C4-2B (cell line): Measurements from ENCODE around the gene YARS1.
A peak's percentile ranks its signal among the peaks of the same experiment; 100 is the strongest.

ENCODE experiments used
- H3K27ac ChIP-seq: fragments of 450-650 bp; 2 replicates; pipeline ENCODE4 v1.5.1; 2017
- ZFX ChIP-seq: fragments of 450-650 bp; IDR thresholded peaks from 2 replicates; pipeline ENCODE4 v1.6.1; 2017
- TF ChIP-seq, protein P1 (sequence below): fragments of 450-650 bp; conservative IDR thresholded peaks from 2 replicates; pipeline ENCODE4 v1.5.1; 2017; ENCODE audit warnings: mild to moderate bottlenecking

The YARS1 gene

DNA sequence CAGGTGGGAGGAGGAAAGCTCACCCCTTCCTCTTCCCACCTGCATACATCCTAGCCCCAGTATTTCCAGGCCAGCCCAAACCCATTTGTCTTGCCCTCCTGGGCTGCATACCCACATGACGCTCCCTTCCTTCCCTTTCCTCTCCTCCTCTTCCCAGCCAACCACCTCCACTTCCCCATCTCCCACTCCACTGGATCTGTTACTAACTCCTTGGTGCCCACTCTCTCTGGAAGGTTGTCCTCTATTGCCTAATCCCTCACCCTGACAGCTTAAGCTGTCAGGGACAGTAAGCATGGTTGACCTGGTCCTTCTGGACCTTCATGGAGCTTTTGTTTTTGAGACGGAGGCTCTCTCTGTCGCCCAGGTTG is 91.6 kb downstream of the YARS1 start:
- no peak for TF ChIP-seq ZFX
- TF ChIP-seq, protein P1, sequence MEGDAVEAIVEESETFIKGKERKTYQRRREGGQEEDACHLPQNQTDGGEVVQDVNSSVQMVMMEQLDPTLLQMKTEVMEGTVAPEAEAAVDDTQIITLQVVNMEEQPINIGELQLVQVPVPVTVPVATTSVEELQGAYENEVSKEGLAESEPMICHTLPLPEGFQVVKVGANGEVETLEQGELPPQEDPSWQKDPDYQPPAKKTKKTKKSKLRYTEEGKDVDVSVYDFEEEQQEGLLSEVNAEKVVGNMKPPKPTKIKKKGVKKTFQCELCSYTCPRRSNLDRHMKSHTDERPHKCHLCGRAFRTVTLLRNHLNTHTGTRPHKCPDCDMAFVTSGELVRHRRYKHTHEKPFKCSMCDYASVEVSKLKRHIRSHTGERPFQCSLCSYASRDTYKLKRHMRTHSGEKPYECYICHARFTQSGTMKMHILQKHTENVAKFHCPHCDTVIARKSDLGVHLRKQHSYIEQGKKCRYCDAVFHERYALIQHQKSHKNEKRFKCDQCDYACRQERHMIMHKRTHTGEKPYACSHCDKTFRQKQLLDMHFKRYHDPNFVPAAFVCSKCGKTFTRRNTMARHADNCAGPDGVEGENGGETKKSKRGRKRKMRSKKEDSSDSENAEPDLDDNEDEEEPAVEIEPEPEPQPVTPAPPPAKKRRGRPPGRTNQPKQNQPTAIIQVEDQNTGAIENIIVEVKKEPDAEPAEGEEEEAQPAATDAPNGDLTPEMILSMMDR = no peak
- peak overlapping the region; percentile 18 for H3K27ac ChIP-seq
